ENCODE measurements around the gene ARPC1B. TPM values are rescaled to one million over a fixed set of nuclear protein-coding genes. Genes with fewer than 3 reads are reported as not detected.

ARPC1B gene
- total and polyA plus RNA-seq, 2 donors (not counting 1 experiment from before 2014, with no cell fraction given): 142 to 563 TPM

GRCh38 chr7:99359465-99360154, 14.9 kb upstream of the ARPC1B start:
- H3K79me2 ChIP-seq (ENCODE audit: control insufficient read depth, insufficient read depth, low read length): no peaks in the 10 kb centered on the region
- H3K9me3 Mint-ChIP-seq (ENCODE audit: insufficient read depth): no peaks in the 10 kb centered on the region
- POLR2A ChIA-PET: interaction anchor here (0.5 kb wide), 1 partner anchor 146 kb away, joined by 5 read pairs; no protein-coding TSS in a partner anchor
- no peak overlapping the region for H3K4me3 Mint-ChIP-seq
- no peaks in the 10 kb centered on the region for H3K4me1 Mint-ChIP-seq
- intact Hi-C loops (cut with micrococcal nuclease): no loop called here
- DNase-seq (no peak), ATAC-seq (ENCODE audit: low read depth) (no peak)
- no peak overlapping the region for H3K4me3 ChIP-seq (ENCODE audit: control extremely low read depth in 1 of 5, extremely low read depth in 1 of 5, insufficient read depth in 1 of 5, low read depth in 2 of 5, low read length in 4 of 5)
- H3K9ac ChIP-seq (ENCODE audit: low read length): no peak overlapping the region
- no peaks in the 10 kb centered on the region for H3K4me1 ChIP-seq (ENCODE audit: control insufficient read depth in 2 of 2, insufficient read depth in 2 of 2, low read length in 2 of 2)
- no peaks in the 10 kb centered on the region for H4K20me1 ChIP-seq (ENCODE audit: control insufficient read depth, insufficient read depth, low read length, poor library complexity, severe bottlenecking)
- TF ChIP-seq EZH2 (IDR thresholded peaks at IDR 0.05; ENCODE audit: borderline replicate concordance, insufficient read depth, low read depth, low read length, poor library complexity, severe bottlenecking): no peak
- peaks cover 0 to 68% of the 10 kb centered on the region in 2 experiments for H3K36me3 ChIP-seq (replicated peaks in 1 of 2; ENCODE audit: control extremely low read depth in 1 of 2, control insufficient read depth in 1 of 2, extremely low read depth in 1 of 2, insufficient read depth in 2 of 2, low read length in 1 of 2)
- no peaks in the 10 kb centered on the region for H3K27me3 Mint-ChIP-seq
- H3K27me3 ChIP-seq (replicated peaks in 1 of 4; ENCODE audit: control extremely low read depth in 1 of 4, control insufficient read depth in 3 of 4, insufficient read depth in 4 of 4, low read length in 3 of 4): no peaks in the 10 kb centered on the region
- H2AFZ ChIP-seq (ENCODE audit: insufficient read depth, low read depth, low read length, poor library complexity, severe bottlenecking): no peak overlapping the region
- no peak overlapping the region for H3K27ac ChIP-seq (ENCODE audit: low read length in 2 of 2)
- H3K4me2 ChIP-seq (replicated peaks; ENCODE audit: low read depth, low read length, poor library complexity, severe bottlenecking): no peak overlapping the region
- H3K9me3 ChIP-seq (ENCODE audit: control extremely low read depth in 1 of 3, control insufficient read depth in 2 of 3, insufficient read depth in 1 of 3, low read length in 2 of 3): no peaks in the 10 kb centered on the region
- no peak overlapping the region for H3K27ac Mint-ChIP-seq
- CTCF ChIA-PET: interaction anchor here (0.7 to 1.2 kb wide), 3 partner anchors 10 to 54 kb away, joined by 3 to 4 read pairs (median 3); partner anchors contain the start of gene BUD31
- 97% methylated on average over 19 of the region's 22 CpGs for WGBS (ENCODE audit: insufficient coverage)

GRCh38 chr7:99362801-99363200, 11.7 kb upstream of the ARPC1B start:
- H3K36me3 ChIP-seq (replicated peaks in 1 of 2; ENCODE audit: control extremely low read depth in 1 of 2, control insufficient read depth in 1 of 2, extremely low read depth in 1 of 2, insufficient read depth in 2 of 2, low read length in 1 of 2): peaks cover 0 to 67% of the 10 kb centered on the region in 2 experiments
- H3K79me2 ChIP-seq (ENCODE audit: control insufficient read depth, insufficient read depth, low read length): no peaks in the 10 kb centered on the region
- H4K20me1 ChIP-seq (ENCODE audit: control insufficient read depth, insufficient read depth, low read length, poor library complexity, severe bottlenecking): peaks cover 10% of the 10 kb centered on the region
- H3K4me2 ChIP-seq (replicated peaks; ENCODE audit: low read depth, low read length, poor library complexity, severe bottlenecking): no peak overlapping the region
- intact Hi-C loops (cut with micrococcal nuclease): no loop called here
- no peaks in the 10 kb centered on the region for H3K4me1 ChIP-seq (ENCODE audit: control insufficient read depth in 2 of 2, insufficient read depth in 2 of 2, low read length in 2 of 2)
- H3K27me3 ChIP-seq (replicated peaks in 1 of 4; ENCODE audit: control extremely low read depth in 1 of 4, control insufficient read depth in 3 of 4, insufficient read depth in 4 of 4, low read length in 3 of 4): no peaks in the 10 kb centered on the region
- ChIA-PET POLR2A (interaction anchor here (0.6 kb wide), 1 partner anchor 196 kb away, joined by 3 read pairs; no protein-coding TSS in a partner anchor), CTCF (interaction anchor here (0.6 to 5.6 kb wide), 6 partner anchors 24 to 1726 kb away, joined by 3 to 38 read pairs (median 3); no protein-coding TSS in a partner anchor)
- H3K9ac ChIP-seq (ENCODE audit: low read length): no peak overlapping the region
- H2AFZ ChIP-seq (ENCODE audit: insufficient read depth, low read depth, low read length, poor library complexity, severe bottlenecking): no peak overlapping the region
- no peak overlapping the region for H3K4me3 Mint-ChIP-seq
- no peak overlapping the region for H3K4me3 ChIP-seq (ENCODE audit: control extremely low read depth in 1 of 5, extremely low read depth in 1 of 5, insufficient read depth in 1 of 5, low read depth in 2 of 5, low read length in 4 of 5)
- no peaks in the 10 kb centered on the region for H3K9me3 ChIP-seq (ENCODE audit: control extremely low read depth in 1 of 3, control insufficient read depth in 2 of 3, insufficient read depth in 1 of 3, low read length in 2 of 3)
- peaks cover 1% of the 10 kb centered on the region for H3K4me1 Mint-ChIP-seq
- ATAC-seq (ENCODE audit: low read depth) (no peak), DNase-seq (no peak)
- H3K27ac Mint-ChIP-seq: no peak overlapping the region
- H3K9me3 Mint-ChIP-seq (ENCODE audit: insufficient read depth): no peaks in the 10 kb centered on the region
- TF ChIP-seq CTCF (IDR thresholded peaks at IDR 0.05) (no peak), EZH2 (IDR thresholded peaks at IDR 0.05; ENCODE audit: borderline replicate concordance, insufficient read depth, low read depth, low read length, poor library complexity, severe bottlenecking) (no peak)
- no CpG with 5 or more reads among the region's 3 CpGs for WGBS (ENCODE audit: insufficient coverage)
- H3K27me3 Mint-ChIP-seq: no peaks in the 10 kb centered on the region
- no peak overlapping the region for H3K27ac ChIP-seq (ENCODE audit: low read length in 2 of 2)

Measured in B cell (primary cell).